HepG2 (cell line): ENCODE measurements around the gene SLC16A6. TPM values are rescaled to one million over a fixed set of nuclear protein-coding genes. Genes with fewer than 3 reads are reported as not detected.

Source experiments
- ADNP ChIP-seq: sonication (generic); formaldehyde crosslinking; IDR thresholded peaks from 2 replicates; pipeline ENCODE4 v1.4.0; 2020; ENCODE audit warnings: missing genetic modification reagents
- GATA4 ChIP-seq: sonication (generic); IDR thresholded peaks from 2 replicates; pipeline ENCODE4 v1.6.1; 2016; ENCODE audit warnings: antibody characterized with exemption, low read depth, borderline replicate concordance
- HMG20B ChIP-seq: conservative IDR thresholded peaks from 2 replicates; pipeline ENCODE4 v1.6.1; 2016; ENCODE audit warnings: missing genetic modification reagents, missing compliant biosample characterization
- KDM5A ChIP-seq: fragments of 200-600 bp; sonication (generic); IDR thresholded peaks from 2 replicates; pipeline ENCODE4 v1.7.0; 2018; ENCODE audit warnings: antibody characterized with exemption, mild to moderate bottlenecking, low read length, borderline replicate concordance
- MZF1 ChIP-seq: sonication (generic); formaldehyde crosslinking; IDR thresholded peaks from 2 replicates; pipeline ENCODE4 v1.8.1; 2023; ENCODE audit warnings: mild to moderate bottlenecking, missing genetic modification reagents, borderline replicate concordance
- RCOR2 ChIP-seq: IDR thresholded peaks from 2 replicates; pipeline ENCODE4 v1.6.1; 2016; ENCODE audit warnings: missing biosample characterization, missing genetic modification reagents
- RERE ChIP-seq: IDR thresholded peaks from 2 replicates; pipeline ENCODE4 v1.6.1; 2016; ENCODE audit warnings: low read depth, missing genetic modification reagents, missing compliant biosample characterization
- SMYD3 ChIP-seq: sonication (generic); formaldehyde crosslinking; IDR thresholded peaks from 2 replicates; pipeline ENCODE4 v1.8.1; 2023; ENCODE audit warnings: mild to moderate bottlenecking, missing genetic modification reagents
- ZNF180 ChIP-seq: sonication (generic); formaldehyde crosslinking; IDR thresholded peaks from 2 replicates; pipeline ENCODE4 v1.4.0; 2020; ENCODE audit warnings: low read depth, missing genetic modification reagents, borderline replicate concordance
- ZNF672 ChIP-seq: sonication (generic); formaldehyde crosslinking; IDR thresholded peaks from 2 replicates; pipeline ENCODE4 v1.8.1; 2022; ENCODE audit warnings: missing genetic modification reagents
- polyA plus RNA-seq, 8 experiments: library from polyadenylated mRNA; depleted of rRNA in 3 of 8; stranded (reverse) in 7 of 8; unstranded in 1 of 8; fragments of >200 nt; fragmentation: Illumina TruSeq in 4 of 8; extraction: Trizol in 4 of 8; gene quantifications; 2 replicates each; pipeline versions ENCODE4 v1.2.1 to v1.2.3, GENCODE V29; 2011 to 2016; ENCODE audit warnings: low read depth in 4 of 8, missing spikeins in 1 of 8, mixed read lengths in 1 of 8; ENCODE audit not compliant: insufficient read depth in 1 of 8
- total RNA-seq, 5 experiments: library from RNA; depleted of rRNA; stranded (reverse); fragments of >200 nt; fragmentation: Illumina TruSeq; extraction: Trizol; gene quantifications; 2 replicates each; pipeline ENCODE4 v1.2.3, GENCODE V29; 2016; ENCODE audit warnings: low read depth in 1 of 5

SLC16A6 gene
- total and polyA plus RNA-seq, 2 of the 13 experiments (the other 11 are each of a cell fraction or from before 2014, with no cell fraction given) = 1.1 to 44.7 TPM

DNA sequence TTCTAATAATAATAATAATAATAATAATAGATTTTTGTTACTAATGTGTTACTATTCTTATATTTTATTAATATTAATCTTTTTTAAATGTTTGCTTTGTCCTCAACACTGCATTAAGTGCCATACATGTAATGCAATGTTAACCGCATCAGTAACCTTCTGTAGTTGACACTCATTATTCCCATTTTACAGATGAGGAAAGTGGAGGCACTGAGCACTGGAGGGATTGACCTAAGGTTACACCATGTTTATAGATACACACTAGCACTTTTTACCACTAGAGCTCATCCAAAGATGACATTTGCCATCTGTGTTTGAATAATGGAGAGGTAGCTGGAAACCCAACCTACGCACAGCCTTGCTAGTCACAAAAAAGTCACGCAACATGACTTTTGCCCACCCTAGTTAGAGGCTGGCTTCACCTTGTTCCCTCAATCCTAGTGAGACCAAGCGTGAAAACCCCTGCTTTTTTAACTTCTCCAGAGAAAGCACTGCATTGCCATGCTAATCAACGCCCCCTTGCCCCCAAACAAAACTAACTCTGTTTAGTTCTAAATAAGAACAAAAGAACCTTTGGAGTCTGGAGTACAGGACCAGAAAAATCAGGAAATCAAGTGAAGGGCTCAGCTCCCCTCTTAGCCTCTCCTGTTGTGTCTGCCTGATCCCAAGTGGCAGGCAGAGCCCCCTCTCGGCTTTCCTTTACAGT lies 2.7 kb upstream of the SLC16A6 start (continued):
- TF ChIP-seq RERE (no peak), ZNF672 (CRISPR knock-in tag) (no peak), GATA4 (no peak), SMYD3 (CRISPR knock-in tag) (no peak), ADNP (CRISPR knock-in tag) (peak; percentile 94), MZF1 (CRISPR knock-in tag) (no peak), KDM5A (no peak), HMG20B (CRISPR knock-in tag) (no peak), ZNF180 (CRISPR knock-in tag) (no peak), RCOR2 (CRISPR knock-in tag) (peak; percentile 88)
- TF ChIP-seq, all 625 proteins: peak for 9
